Occipital lobe (tissue), 2 donors: ENCODE data around the gene GAL. TPM values are rescaled to one million over a fixed set of nuclear protein-coding genes. Genes with fewer than 3 reads are reported as not detected.
"Not testable (repeated sequence)": the region's sequence is repeated elsewhere in the genome, so short reads cannot be mapped to it uniquely, and the experiment has no call there.

Experiments
- DNase-seq: peaks from one replicate; lab custom pipeline; 2025; lab: John Stamatoyannopoulos, UW
- total RNA-seq: library from RNA; depleted of rRNA; stranded (reverse); fragments of >200 nt; gene quantifications from one replicate; pipeline ENCODE4 v1.2.3, GENCODE V29; 2014

The GAL gene
- total RNA-seq: not detected

GRCh38 chr11:68684385-68685356 lies at the start of gene GAL:
Gene GAL (plus strand): TSS chr11:68684544. CDS start chr11:68684924, 380 bp downstream.
- no peak for DNase-seq

- not testable (repeated sequence) for DNase-seq
Measured at GRCh38 chr11:68634606-68635005, 49.7 kb upstream of the GAL start.

DNA sequence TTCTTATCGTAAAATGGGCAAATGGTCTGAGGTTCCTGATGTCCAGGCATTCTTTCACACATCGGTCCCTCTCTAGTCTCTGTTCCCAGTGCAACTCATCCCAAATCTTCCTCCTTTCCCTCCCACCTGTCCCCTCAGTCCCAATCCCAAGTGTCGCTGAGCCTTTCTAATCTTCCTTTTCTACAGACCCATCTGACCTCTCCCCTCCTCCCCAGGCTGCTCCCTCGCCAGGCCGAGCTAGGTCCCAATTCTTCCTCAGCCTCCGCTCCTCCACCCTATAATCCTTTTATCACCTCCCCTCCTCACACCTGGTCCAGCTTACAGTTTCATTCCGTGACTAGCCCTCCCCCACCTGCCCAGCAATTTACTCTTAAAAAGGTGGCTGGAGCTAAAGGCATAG lies 49.2 kb upstream of the GAL start:
- not testable (repeated sequence) for DNase-seq

GRCh38 chr11:68635883-68636282 lies 48.5 kb upstream of the GAL start:
- not testable (repeated sequence) for DNase-seq

DNA sequence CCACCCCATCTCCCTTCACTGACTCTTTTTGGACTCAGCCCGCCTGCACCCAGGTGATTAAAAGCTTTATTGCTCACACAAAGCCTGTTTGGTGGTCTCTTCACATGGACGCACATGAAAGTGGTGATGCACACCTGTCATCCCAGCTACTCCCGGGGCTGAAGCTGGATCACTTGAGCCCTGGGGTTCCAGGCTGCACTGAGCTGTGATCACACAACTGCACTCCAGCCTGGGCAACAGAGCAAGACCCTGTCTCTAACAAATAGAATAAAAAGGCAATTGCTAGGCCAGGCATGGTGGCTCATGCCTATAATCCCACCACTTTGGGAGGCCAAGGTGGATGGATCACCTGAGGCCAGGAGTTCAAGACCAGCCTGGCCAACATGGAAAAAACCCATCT lies 45.0 kb upstream of the GAL start:
- DNase-seq: not testable (repeated sequence)

DNA sequence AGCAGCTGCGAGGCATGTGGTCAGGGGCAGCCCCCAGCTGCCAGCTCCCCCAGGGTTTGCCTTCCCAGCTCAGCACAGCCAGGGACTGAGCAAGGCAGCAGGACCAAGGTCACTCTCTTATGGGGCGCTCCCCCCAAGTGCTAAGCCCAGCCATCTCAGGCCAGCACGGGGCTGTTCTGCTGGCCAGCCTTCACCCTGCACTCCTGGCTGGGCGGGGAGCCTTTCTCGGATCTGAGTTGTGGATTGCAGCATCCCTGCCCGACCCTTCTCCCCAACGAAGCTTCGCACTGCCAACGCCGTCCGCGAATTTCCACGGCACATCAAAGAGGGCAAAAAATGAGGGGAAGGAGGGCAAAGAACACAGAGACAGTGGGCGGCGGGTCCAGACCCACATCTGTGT lies 42.5 kb upstream of the GAL start:
- DNase-seq: no peak

- DNase-seq: no peak
Measured at GRCh38 chr11:68643585-68643984, 40.8 kb upstream of the GAL start.

DNA sequence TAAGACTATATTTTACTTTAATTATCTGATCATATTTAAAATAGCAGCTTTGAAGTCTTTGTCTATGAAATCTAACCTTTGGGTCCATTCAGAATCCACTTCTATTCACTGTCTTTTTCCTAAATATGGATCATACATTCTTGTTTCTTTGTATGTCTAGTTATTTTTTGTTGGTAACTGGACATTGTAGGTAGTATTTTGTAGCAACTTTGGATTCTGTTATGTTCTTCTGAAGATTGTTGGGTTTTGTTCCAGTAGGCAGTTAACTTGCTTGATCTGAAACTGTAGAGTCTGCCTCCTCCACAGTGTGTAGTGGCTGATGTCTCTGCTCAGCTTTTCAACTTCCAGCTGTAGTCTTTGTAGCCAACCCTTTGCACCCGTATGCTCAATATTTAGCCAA lies 37.5 kb upstream of the GAL start:
- no peak for DNase-seq

GRCh38 chr11:68649851-68650555 lies 34.3 kb upstream of the GAL start:
- no peak for DNase-seq

GRCh38 chr11:68650801-68651200 lies 33.5 kb upstream of the GAL start:
- no peak for DNase-seq

DNA sequence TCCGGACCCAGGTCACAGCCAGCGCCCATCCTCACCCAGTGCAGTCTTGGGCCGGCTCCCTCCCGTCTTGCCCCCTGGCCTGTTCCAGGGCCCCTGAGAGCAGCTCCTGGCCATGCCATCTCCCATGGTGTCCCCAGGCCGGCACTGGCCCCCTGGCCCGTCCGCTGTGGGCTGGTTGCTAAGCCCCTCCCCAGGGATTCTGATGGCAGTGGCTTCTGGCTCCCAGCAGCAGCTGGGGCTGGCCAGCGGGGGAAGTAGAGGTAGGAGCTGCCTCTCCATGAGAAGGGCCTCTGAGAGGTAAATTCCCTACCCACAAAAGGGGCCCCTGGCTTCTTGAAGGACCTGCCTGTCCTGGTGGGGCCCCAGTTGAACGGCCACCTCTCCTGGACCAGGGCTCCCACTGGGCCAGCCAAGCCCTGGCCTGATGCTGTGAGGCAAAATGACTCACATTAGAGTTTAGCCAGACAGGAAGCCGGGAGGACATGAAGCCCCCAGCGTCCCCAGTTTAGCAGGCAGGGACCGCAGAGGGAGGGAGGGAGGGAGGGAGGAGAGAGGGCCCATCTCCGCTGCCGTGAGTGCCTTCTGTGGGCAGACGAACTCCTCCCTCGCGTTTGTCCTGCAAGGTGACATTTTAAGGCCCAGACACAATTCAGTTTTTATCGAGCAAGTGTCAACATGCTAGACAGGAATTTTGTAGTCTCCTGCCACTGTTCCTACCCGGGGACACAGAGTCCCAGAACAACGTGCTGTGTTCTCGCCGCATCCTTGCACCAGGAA lies 32.9 kb upstream of the GAL start:
- DNase-seq: no peak

- DNase-seq: no peak
Measured at GRCh38 chr11:68651985-68652682, 32.2 kb upstream of the GAL start.

- DNase-seq: no peak
Measured at GRCh38 chr11:68652683-68653156, 31.6 kb upstream of the GAL start.

- no peak for DNase-seq
Measured at GRCh38 chr11:68653486-68654430, 30.6 kb upstream of the GAL start.

GRCh38 chr11:68654978-68655377 lies 29.4 kb upstream of the GAL start:
- no peak for DNase-seq

DNA sequence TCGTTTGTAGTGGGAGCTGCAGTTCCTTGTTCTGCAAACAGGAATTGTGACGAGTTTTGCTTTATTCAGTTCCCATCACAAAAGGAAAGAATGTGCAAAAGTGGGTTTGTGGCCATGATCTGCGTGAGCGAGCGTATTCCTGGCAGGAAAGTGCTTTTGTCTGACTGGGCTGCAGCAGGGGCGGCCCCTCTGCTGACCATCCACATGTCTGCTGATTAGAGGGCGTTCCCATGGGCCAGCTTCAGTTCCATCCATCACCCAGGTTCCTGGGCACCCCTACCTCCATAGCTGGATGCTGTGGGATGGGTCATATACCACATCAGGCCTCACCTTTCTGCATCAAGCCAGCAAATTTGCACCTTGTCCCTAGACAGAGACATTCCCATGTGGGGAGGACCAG lies 28.9 kb upstream of the GAL start:
- no peak for DNase-seq

- no peak for DNase-seq
Measured at GRCh38 chr11:68655806-68656205, 28.5 kb upstream of the GAL start.

GRCh38 chr11:68657021-68657780 lies 27.1 kb upstream of the GAL start:
- no peak for DNase-seq

- no peak for DNase-seq
Measured at GRCh38 chr11:68658097-68658496, 26.2 kb upstream of the GAL start.
